ENCODE results near the gene VAPA. TPM values are rescaled to one million over a fixed set of nuclear protein-coding genes. Genes with fewer than 3 reads are reported as not detected.
A peak's percentile ranks its signal among the peaks of the same experiment; 100 is the strongest.

Gene VAPA
- total and polyA plus RNA-seq, 2 of the 4 experiments (the other 2 are of a cell fraction): 199 to 206 TPM

DNA sequence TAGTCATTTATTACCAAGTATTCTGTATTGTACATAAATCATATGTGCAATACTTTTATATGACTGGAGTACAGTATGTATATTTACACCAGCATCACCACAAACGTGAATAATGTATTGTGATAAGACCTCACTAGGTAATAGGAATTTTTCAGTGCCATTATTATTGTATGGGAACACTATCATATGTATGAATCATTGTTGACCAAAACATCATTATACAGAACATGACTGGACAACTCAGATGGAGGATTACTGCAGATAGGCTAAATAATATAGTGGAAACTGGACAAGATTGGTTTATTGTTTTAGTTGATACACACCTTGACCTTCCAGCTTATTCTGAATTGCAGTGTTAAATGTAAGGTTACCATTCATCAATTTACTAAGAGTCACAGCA, 33.4 kb downstream of the VAPA start:
- peak; percentile 28 for DNase-seq
- no peak overlapping the region for H3K23ac ChIP-seq (ENCODE audit: low read depth, low read length)
- H2BK15ac ChIP-seq (ENCODE audit: low read depth, low read length): no peak overlapping the region
- H3K56ac ChIP-seq (ENCODE audit: extremely low read depth, insufficient read depth, low read length): no peak overlapping the region
- H3K27ac ChIP-seq (ENCODE audit: insufficient read depth, low read length): no peak overlapping the region
- no peaks in the 10 kb centered on the region for H3K27me3 ChIP-seq (ENCODE audit: control insufficient read depth, insufficient read depth, low read length)
- no peak overlapping the region for H3K18ac ChIP-seq (ENCODE audit: low read depth, low read length)
- H2BK20ac ChIP-seq (ENCODE audit: low read depth, low read length): no peak overlapping the region
- no peak overlapping the region for H3K4me2 ChIP-seq (ENCODE audit: low read depth, low read length)
- no peak overlapping the region for H2AFZ ChIP-seq (replicated peaks; ENCODE audit: low read length, poor library complexity)
- no peak overlapping the region for H4K8ac ChIP-seq (ENCODE audit: low read depth in 2 of 2, low read length in 2 of 2)
- ChIA-PET CTCF (no interaction called here), POLR2A (ENCODE audit: unreplicated experiment) (no interaction called here)
- peaks cover 38% of the 10 kb centered on the region; the same call in 1 of the 2 replicates for H4K20me1 ChIP-seq (ENCODE audit: insufficient read depth, low read length)
- peaks cover 3% of the 10 kb centered on the region; the same call in 1 of the 2 replicates for H3K4me1 ChIP-seq (ENCODE audit: control insufficient read depth, insufficient read depth, low read length)
- H3K4me3 ChIP-seq (ENCODE audit: insufficient read depth, low read depth, low read length): no peak overlapping the region
- H2AK9ac ChIP-seq (replicated peaks; ENCODE audit: low read depth, low read length, poor library complexity): no peak overlapping the region
- H3K9me1 ChIP-seq (ENCODE audit: insufficient read depth, low read length): peaks cover 10% of the 10 kb centered on the region
- ATAC-seq (ENCODE audit: low read depth): no peak
- H3K4ac ChIP-seq (ENCODE audit: low read depth, low read length): no peak overlapping the region
- dilution Hi-C loops (cut with HindIII; ENCODE audit: low sequenced_read_pairs, unreplicated experiment) (no loop called here), intact Hi-C loops (cut with micrococcal nuclease) (no loop called here), in situ Hi-C loops (cut with MboI; ENCODE audit: low sequenced_read_pairs) (loop anchor here (10.0 to 25.0 kb wide), 2 partner anchors 235 to 362 kb away; partner anchors contain the start of gene RAB31)
- no peaks in the 10 kb centered on the region for H3K9me3 ChIP-seq (ENCODE audit: control insufficient read depth, insufficient read depth, low read length)
- no CpG with 5 or more reads among the region's 1 CpG for WGBS, 2 experiments (ENCODE audit: extremely low coverage in 2 of 2, insufficient read length in 1 of 2)
- no peak overlapping the region for H2AK5ac ChIP-seq (ENCODE audit: low read depth, low read length)
- TF ChIP-seq MAFK (IDR thresholded peaks at IDR 0.05; ENCODE audit: low read depth, low read length) (no peak), MAZ (IDR thresholded peaks at IDR 0.05; ENCODE audit: borderline replicate concordance, low read depth, low read length) (no peak), CTCF (conservative IDR thresholded peaks at IDR 0.05; ENCODE audit: low read depth, low read length) (no peak), FOS (IDR thresholded peaks at IDR 0.05; ENCODE audit: low read depth, low read length) (no peak), RCOR1 (IDR thresholded peaks at IDR 0.05; ENCODE audit: insufficient replicate concordance, low read length) (no peak), SMC3 (IDR thresholded peaks at IDR 0.05; ENCODE audit: low read depth, low read length) (no peak), RAD21 (IDR thresholded peaks at IDR 0.05; ENCODE audit: low read length) (no peak), POLR2A (IDR thresholded peaks at IDR 0.05; ENCODE audit: low read depth, low read length) (no peak), BHLHE40 (IDR thresholded peaks at IDR 0.05; ENCODE audit: low read depth, low read length) (no peak), NFE2L2 (IDR thresholded peaks at IDR 0.05; ENCODE audit: low read depth, low read length) (no peak), MXI1 (IDR thresholded peaks at IDR 0.05; ENCODE audit: borderline replicate concordance, low read depth, low read length) (no peak), CHD1 (IDR thresholded peaks at IDR 0.05; ENCODE audit: low read depth, low read length) (no peak), CEBPB (IDR thresholded peaks at IDR 0.05; ENCODE audit: low read depth, low read length) (no peak), RFX5 (IDR thresholded peaks at IDR 0.05; ENCODE audit: low read depth, low read length) (no peak)
- TF ChIP-seq, protein P1, sequence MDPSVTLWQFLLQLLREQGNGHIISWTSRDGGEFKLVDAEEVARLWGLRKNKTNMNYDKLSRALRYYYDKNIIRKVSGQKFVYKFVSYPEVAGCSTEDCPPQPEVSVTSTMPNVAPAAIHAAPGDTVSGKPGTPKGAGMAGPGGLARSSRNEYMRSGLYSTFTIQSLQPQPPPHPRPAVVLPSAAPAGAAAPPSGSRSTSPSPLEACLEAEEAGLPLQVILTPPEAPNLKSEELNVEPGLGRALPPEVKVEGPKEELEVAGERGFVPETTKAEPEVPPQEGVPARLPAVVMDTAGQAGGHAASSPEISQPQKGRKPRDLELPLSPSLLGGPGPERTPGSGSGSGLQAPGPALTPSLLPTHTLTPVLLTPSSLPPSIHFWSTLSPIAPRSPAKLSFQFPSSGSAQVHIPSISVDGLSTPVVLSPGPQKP (IDR thresholded peaks at IDR 0.05; ENCODE audit: borderline replicate concordance, low read depth, low read length): no peak
- TF ChIP-seq, protein P2, sequence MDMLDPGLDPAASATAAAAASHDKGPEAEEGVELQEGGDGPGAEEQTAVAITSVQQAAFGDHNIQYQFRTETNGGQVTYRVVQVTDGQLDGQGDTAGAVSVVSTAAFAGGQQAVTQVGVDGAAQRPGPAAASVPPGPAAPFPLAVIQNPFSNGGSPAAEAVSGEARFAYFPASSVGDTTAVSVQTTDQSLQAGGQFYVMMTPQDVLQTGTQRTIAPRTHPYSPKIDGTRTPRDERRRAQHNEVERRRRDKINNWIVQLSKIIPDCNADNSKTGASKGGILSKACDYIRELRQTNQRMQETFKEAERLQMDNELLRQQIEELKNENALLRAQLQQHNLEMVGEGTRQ (IDR thresholded peaks at IDR 0.05; ENCODE audit: low read depth, low read length): no peak
- H4K5ac ChIP-seq (ENCODE audit: low read depth, low read length): no peak overlapping the region
- peaks cover 26% of the 10 kb centered on the region for H3K36me3 ChIP-seq (ENCODE audit: control insufficient read depth, insufficient read depth, low read length)
- BruUV-seq (replicated peaks): no TSS peak
- H2BK5ac ChIP-seq (ENCODE audit: low read depth, low read length, poor library complexity, severe bottlenecking): no peak overlapping the region
- no peak overlapping the region for H3K14ac ChIP-seq (replicated peaks; ENCODE audit: low read depth, low read length)
- no peak overlapping the region for H4K91ac ChIP-seq (ENCODE audit: insufficient read depth, low read depth, low read length)
- H2BK120ac ChIP-seq (ENCODE audit: low read depth, low read length): no peak overlapping the region
- peaks cover 27 to 65% of the 10 kb centered on the region in 2 experiments for H3K79me1 ChIP-seq (ENCODE audit: low read depth in 1 of 2, low read length in 2 of 2)
- H3K9ac ChIP-seq (ENCODE audit: low read depth, low read length): no peak overlapping the region

Data from IMR-90 (cell line).